Measurements from ENCODE around the gene MCTS1.
A peak's percentile ranks its signal among the peaks of the same experiment; 100 is the strongest.
"Not testable (repeated sequence)": the region's sequence is repeated elsewhere in the genome, so short reads cannot be mapped to it uniquely, and the experiment has no call there.

MCTS1 gene

DNA sequence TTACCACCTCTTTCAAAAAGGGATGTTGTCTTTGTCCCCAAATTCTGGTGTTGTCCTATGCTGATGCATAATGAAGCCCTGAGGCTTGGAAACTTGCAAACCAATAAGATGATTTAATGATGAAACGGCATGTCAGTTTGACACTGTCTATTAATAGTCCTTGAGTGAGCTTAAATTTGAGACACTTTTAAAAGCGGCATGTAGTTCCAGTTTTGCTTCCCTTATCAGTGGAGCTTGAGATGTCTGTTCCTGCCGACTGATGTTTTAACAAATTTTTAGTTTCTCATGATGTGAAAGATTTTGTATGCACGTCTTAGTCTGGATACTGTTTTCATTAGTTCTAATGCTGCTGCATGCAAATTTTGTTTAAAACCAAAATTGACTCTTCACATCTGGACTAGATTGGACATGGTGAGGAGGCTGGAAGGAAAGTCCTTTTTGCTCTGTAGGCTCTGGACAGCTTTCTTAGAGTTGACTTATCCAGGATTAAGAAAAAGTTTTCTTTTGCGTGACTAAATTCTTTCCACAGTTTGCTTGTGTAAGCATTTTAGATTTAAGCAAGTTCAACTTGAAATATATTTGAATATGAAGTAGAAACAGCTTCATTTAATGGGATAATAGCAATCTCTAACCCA lies 14.2 kb downstream of the MCTS1 start:
- ChIA-PET CTCF (no interaction called here), POLR2A (ENCODE audit: low non-redundant PET) (no interaction called here)
- no peak overlapping the region for H3K27ac ChIP-seq
- TF ChIP-seq, protein P1, sequence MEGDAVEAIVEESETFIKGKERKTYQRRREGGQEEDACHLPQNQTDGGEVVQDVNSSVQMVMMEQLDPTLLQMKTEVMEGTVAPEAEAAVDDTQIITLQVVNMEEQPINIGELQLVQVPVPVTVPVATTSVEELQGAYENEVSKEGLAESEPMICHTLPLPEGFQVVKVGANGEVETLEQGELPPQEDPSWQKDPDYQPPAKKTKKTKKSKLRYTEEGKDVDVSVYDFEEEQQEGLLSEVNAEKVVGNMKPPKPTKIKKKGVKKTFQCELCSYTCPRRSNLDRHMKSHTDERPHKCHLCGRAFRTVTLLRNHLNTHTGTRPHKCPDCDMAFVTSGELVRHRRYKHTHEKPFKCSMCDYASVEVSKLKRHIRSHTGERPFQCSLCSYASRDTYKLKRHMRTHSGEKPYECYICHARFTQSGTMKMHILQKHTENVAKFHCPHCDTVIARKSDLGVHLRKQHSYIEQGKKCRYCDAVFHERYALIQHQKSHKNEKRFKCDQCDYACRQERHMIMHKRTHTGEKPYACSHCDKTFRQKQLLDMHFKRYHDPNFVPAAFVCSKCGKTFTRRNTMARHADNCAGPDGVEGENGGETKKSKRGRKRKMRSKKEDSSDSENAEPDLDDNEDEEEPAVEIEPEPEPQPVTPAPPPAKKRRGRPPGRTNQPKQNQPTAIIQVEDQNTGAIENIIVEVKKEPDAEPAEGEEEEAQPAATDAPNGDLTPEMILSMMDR (conservative IDR thresholded peaks at IDR 0.05; ENCODE audit: low read depth): no peak
- no peak for DNase-seq (ENCODE audit: low spot score)

- no peak overlapping the region for H3K27ac ChIP-seq
- no peak for DNase-seq (ENCODE audit: low spot score)
- ChIA-PET POLR2A (ENCODE audit: low non-redundant PET) (no interaction called here), CTCF (no interaction called here)
- TF ChIP-seq, protein P1 (conservative IDR thresholded peaks at IDR 0.05; ENCODE audit: low read depth): no peak
These were observed 21.5 kb downstream of the MCTS1 start for GRCh38 chrX:120625371-120625770.

- peak within 1 kb of the TSS; percentile 83 for H3K27ac ChIP-seq
- TF ChIP-seq, protein P1 (conservative IDR thresholded peaks at IDR 0.05; ENCODE audit: low read depth): no peak
- DNase-seq (ENCODE audit: low spot score): peak; percentile 79
- POLR2A ChIA-PET (ENCODE audit: low non-redundant PET): no interaction called here
- CTCF ChIA-PET: no interaction called here
These were observed 26.0 kb downstream of the MCTS1 start, which contains the start of gene C1GALT1C1 for GRCh38 chrX:120629667-120630537. Gene C1GALT1C1, minus strand, starts transcription at chrX:120630054. Its CDS starts 2,888 bp downstream, at chrX:120627166.

GRCh38 chrX:120638619-120639018 lies 34.7 kb downstream of the MCTS1 start:
- TF ChIP-seq, protein P1 (conservative IDR thresholded peaks at IDR 0.05; ENCODE audit: low read depth): no peak
- no peak overlapping the region for H3K27ac ChIP-seq
- ChIA-PET POLR2A (ENCODE audit: low non-redundant PET) (no interaction called here), CTCF (interaction anchor here (0.6 kb wide), 1 partner anchor 75 kb away, joined by 4 read pairs; no protein-coding TSS in a partner anchor)
- DNase-seq (ENCODE audit: low spot score): no peak

DNA sequence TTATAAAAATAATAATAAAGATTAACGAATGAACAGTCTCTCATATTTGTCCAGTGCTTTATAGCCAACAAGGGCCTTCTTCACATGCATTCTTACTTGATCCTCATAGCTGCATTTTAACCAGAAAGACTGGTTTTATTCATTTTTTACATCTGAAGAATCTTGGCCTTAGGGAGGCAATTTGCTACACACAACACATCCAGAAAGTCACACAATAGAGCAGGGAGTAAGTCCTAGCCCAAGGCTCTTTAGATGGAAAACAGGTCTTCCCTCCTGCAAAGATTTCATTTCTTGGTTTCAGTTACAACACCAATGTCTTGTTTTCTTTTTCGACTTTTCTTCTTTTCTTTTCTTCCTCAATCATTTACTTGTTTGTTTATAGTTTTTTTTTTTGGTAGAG lies 39.0 kb downstream of the MCTS1 start:
- DNase-seq (ENCODE audit: low spot score): no peak
- POLR2A ChIA-PET (ENCODE audit: low non-redundant PET): no interaction called here
- CTCF ChIA-PET: no interaction called here
- TF ChIP-seq, protein P1 (conservative IDR thresholded peaks at IDR 0.05; ENCODE audit: low read depth): no peak
- no peak overlapping the region for H3K27ac ChIP-seq

- ChIA-PET POLR2A (ENCODE audit: low non-redundant PET) (no interaction called here), CTCF (no interaction called here)
- no peak overlapping the region for H3K27ac ChIP-seq
- DNase-seq (ENCODE audit: low spot score): no peak
- TF ChIP-seq, protein P1 (conservative IDR thresholded peaks at IDR 0.05; ENCODE audit: low read depth): no peak
These were observed 43.2 kb downstream of the MCTS1 start for GRCh38 chrX:120647127-120647526.

- CTCF ChIA-PET; DNase-seq (ENCODE audit: low spot score); POLR2A ChIA-PET (ENCODE audit: low non-redundant PET); H3K27ac ChIP-seq: not testable (repeated sequence)
These were observed 48.4 kb downstream of the MCTS1 start for GRCh38 chrX:120652256-120652655.

Data from RWPE1 (cell line).